Fibroblast of the aortic adventitia (primary cell): Measurements from ENCODE around the gene LIMS1. TPM values are rescaled to one million over a fixed set of nuclear protein-coding genes. Genes with fewer than 3 reads are reported as not detected.
"Not testable (repeated sequence)": the region's sequence is repeated elsewhere in the genome, so short reads cannot be mapped to it uniquely, and the experiment has no call there.

ENCODE experiments used
- DNase-seq: peaks from one replicate; pipeline ENCODE4 v3.0.0-alpha.2; 2010; ENCODE audit warnings: low read depth
- H3K4me3 ChIP-seq: 2 replicates; pipeline ENCODE4 v1.5.1; 2011; ENCODE audit warnings: low read depth, mild to moderate bottlenecking, control low read depth, low read length, moderate library complexity
- total RNA-seq: library from RNA; depleted of rRNA; stranded (reverse); fragments of >200 nt; gene quantifications from 2 replicates; pipeline ENCODE4 v1.2.3, GENCODE V29; 2012; ENCODE audit warnings: low replicate concordance
- TF ChIP-seq, protein P1 (sequence below): IDR thresholded peaks from 2 replicates; pipeline ENCODE4 v1.5.1; 2011; ENCODE audit warnings: mild to moderate bottlenecking, low read length, control low read depth, inconsistent platforms; ENCODE audit not compliant: insufficient read depth

The LIMS1 gene
- total RNA-seq = 66.6 and 91.2 TPM in 2 replicates

DNA sequence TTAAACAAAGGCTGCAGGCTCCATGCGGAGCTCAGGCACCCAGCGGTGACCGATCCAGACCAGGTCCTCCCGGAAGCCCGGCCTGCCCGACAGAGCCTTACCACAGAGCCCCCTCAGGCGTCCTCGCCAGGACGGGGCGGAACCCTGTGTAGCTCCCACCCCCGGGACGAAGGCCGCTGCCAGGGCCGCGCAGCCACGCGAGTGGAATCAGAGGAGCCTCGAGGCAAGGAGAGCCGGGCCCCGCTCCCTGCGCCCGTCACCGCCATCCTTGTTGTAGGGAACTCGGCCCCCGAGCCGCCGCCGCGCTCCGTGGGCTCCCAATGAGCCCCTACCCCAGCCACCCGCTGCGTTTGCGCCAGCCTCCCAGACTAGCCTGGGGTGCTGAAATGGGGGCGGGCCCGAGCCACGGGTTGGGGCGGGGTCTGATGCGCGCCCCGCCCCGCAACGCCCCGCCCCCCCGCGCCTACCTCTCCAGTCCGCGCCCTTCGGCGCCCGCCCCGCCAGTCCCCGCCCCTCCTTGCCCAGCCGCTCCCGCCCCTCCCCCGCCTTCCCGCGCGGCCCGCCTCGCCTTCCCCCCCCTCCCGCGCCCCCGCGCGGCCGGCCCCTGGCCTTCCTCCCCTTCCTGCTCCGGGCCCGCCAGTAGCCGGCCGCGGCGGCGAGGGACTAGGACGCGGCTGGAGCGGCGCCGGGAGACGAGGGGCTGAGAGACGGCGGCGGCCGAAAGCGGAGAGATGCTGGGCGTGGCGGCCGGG, at the start of gene LIMS1:
Gene LIMS1 (plus strand): TSS at position 639 of the 752 bp plus-strand sequence. CDS start 93 bp downstream, at position 732.
- H3K4me3 ChIP-seq = peak within 1 kb of the TSS; percentile 80
- DNase-seq = peak; percentile 81
- TF ChIP-seq, protein P1, sequence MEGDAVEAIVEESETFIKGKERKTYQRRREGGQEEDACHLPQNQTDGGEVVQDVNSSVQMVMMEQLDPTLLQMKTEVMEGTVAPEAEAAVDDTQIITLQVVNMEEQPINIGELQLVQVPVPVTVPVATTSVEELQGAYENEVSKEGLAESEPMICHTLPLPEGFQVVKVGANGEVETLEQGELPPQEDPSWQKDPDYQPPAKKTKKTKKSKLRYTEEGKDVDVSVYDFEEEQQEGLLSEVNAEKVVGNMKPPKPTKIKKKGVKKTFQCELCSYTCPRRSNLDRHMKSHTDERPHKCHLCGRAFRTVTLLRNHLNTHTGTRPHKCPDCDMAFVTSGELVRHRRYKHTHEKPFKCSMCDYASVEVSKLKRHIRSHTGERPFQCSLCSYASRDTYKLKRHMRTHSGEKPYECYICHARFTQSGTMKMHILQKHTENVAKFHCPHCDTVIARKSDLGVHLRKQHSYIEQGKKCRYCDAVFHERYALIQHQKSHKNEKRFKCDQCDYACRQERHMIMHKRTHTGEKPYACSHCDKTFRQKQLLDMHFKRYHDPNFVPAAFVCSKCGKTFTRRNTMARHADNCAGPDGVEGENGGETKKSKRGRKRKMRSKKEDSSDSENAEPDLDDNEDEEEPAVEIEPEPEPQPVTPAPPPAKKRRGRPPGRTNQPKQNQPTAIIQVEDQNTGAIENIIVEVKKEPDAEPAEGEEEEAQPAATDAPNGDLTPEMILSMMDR = no peak

- H3K4me3 ChIP-seq = no peak overlapping the region
- TF ChIP-seq, protein P1 = no peak
- no peak for DNase-seq
These were observed 49.0 kb upstream of the LIMS1 start for GRCh38 chr2:108485253-108485652.

DNA sequence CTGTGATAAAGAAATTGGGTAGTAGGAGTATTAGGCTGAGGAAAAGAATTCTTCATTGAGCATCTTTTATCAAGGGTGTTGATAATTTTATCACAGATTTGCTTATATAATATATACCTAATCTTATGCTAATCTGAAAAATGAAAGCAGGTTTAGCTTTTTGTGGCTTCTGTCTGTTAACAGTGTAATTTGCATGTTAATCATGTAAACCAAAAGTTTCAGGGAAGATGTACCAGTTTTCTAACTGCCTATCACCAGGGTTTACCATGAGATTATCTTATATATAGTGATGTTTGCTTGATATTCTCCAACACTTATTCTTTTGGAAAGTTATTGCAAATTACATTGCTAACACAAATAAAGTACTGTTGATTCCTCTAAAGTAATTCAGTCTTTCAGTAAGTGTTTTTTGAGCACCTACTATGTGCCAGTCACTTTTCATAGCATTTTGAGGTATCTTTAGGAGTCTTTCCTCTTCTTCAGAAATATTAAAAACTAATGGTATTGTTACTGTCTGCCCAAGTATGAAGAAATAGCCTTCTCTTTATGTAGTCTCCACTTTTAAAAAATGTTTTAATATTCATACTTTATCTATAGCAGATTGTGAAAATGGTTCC, 43.7 kb upstream of the LIMS1 start:
- TF ChIP-seq, protein P1 = no peak
- H3K4me3 ChIP-seq = no peak overlapping the region
- DNase-seq = no peak

DNA sequence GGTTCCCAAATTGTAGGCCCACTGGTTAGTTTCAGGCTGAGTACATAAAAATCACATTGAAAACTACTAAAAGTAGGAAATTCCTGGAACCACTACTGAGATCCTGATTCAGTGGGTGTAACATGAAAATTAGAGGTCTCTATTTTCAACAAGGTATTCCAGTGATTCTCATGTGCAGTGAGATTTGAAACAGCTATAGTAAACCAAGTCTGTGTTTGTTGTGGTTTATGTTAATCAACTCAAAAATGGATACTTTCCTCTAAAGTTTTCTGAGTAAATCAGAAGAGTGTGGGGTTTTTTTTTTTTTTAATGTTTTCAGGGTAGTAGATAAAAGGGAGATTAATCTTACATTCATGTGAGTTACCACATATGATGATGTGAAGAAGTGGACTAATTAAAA, 42.4 kb upstream of the LIMS1 start:
- TF ChIP-seq, protein P1 = no peak
- H3K4me3 ChIP-seq = no peak overlapping the region
- DNase-seq = no peak

DNA sequence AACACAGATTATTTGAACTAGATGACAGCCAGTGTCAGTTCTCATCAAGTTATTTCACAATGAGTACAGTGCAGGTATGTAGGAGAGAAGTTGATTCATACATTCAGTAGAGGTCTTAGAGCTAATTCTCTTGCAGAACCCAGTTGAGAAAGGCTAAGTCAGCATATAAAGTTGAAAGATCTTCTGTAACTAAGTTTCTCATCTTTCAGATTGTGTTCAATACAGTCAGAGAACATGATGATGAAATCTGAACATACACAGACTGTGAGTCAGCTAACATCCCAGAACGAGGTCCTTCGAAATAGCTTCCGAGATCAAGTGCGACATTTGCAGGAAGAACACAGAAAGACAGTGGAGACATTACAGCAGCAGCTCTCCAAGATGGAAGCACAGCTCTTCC, 41.9 kb upstream of the LIMS1 start:
- peak; percentile 68 for DNase-seq
- no peak overlapping the region for H3K4me3 ChIP-seq
- TF ChIP-seq, protein P1 = no peak

DNA sequence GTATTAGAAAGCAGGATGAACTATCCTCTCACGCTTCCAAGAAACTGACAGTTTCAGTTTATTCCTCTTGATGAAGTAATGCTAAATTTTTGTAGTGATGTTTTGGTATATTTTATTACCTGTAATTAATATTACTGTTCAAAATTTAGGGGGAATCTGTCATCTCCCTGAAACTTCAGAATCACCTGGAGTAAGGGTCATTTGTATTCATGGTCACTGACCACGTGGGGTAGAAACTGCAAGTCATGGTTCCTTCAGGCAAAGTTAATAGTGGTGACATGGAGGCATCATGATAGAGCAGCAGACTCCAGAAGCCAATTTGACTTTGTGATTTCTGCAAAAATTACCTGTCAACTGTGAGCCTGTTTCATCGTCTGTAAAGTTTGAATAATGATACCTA, 38.1 kb upstream of the LIMS1 start:
- not testable (repeated sequence) for DNase-seq, H3K4me3 ChIP-seq

GRCh38 chr2:108507620-108508019, 26.6 kb upstream of the LIMS1 start:
- DNase-seq = peak; percentile 73
- H3K4me3 ChIP-seq = not testable (repeated sequence)

DNA sequence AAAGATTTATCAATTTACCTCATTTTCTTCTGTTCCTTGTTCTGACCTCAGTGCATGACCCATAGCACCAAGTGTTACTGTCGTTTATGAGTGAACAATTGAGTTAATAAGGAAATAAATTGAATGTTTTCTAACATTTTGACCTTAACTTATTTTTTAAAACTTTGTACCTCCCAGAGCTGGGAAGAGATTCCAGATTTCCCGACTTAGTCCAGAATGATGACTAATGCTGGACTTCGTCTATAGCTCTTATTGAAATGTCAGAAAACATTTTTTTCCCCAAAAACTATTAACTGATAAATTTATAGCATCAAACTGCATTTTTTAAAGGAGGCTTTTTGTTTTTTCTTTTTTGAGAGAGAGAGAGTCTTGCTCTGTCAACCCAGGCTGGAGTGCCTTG, 21.8 kb upstream of the LIMS1 start:
- H3K4me3 ChIP-seq = not testable (repeated sequence)
- DNase-seq = peak; percentile 58

DNA sequence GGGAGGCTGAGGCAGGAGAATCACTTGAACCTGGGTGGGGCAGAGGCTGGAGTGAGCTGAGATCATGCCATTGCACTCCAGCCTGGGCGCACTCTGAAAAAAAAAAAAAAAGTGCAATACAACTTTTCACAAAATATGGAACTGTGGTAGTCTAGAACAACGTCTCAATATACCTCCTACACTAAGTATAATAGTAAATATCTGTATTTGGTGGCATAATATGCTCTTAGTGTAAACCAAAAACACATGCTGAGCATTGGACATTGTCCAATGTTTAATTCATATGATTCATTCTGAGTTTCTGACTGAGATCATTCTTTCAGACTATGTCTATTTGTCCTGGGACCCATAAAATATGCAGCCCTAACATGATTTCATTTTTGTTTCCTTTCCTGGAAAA, 19.8 kb upstream of the LIMS1 start:
- not testable (repeated sequence) for DNase-seq, H3K4me3 ChIP-seq

DNA sequence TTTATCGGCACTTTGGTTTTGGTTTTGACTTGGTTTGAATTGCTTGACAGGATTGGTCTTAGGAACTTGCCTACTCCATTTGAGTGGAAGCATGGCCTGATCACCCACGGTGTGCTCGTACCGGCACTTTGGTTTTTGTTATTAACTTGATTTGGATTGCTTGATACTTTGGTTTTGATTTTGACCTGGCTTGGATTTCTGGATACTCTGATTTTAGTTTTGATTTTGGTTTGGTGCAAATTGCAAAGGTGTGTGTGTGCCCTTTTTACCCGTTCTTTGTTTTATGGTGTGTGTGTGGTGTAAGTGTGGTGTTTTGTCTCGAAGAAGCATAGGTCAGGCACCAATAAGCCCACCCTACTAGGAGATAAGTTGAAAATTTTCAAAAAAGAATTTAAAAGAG, 9.6 kb upstream of the LIMS1 start:
- DNase-seq, H3K4me3 ChIP-seq: not testable (repeated sequence)

GRCh38 chr2:108525258-108525657, 9.0 kb upstream of the LIMS1 start:
- H3K4me3 ChIP-seq, DNase-seq: not testable (repeated sequence)
